GM11168 (cell line): ENCODE measurements around the gene KIAA1217.
"Not testable (repeated sequence)": the region's sequence is repeated elsewhere in the genome, so short reads cannot be mapped to it uniquely, and the experiment has no call there.

Experiments
- in situ Hi-C: fragments of 300-500 bp; cut with MboI; formaldehyde crosslinking; loops from one replicate; pipeline ENCODE4 v1.12.0; 2022; ENCODE audit warnings: low sequenced_read_pairs; ENCODE audit not compliant: unreplicated experiment

Gene KIAA1217

GRCh38 chr10:24428410-24428782 lies 219.5 kb downstream of the KIAA1217 start:
- in situ Hi-C loops = no loop called here

- in situ Hi-C loops = no loop called here
These were observed 221.7 kb downstream of the KIAA1217 start for GRCh38 chr10:24430591-24430990.

GRCh38 chr10:24432478-24433416 lies 223.8 kb downstream of the KIAA1217 start:
- in situ Hi-C loops = no loop called here

GRCh38 chr10:24433705-24434104 lies 224.8 kb downstream of the KIAA1217 start:
- in situ Hi-C loops = no loop called here

- in situ Hi-C loops = no loop called here
These were observed 226.0 kb downstream of the KIAA1217 start for GRCh38 chr10:24434961-24435360.

- in situ Hi-C loops = no loop called here
These were observed 226.4 kb downstream of the KIAA1217 start for GRCh38 chr10:24435374-24435773.

GRCh38 chr10:24437302-24437701 lies 228.4 kb downstream of the KIAA1217 start:
- in situ Hi-C loops = no loop called here

GRCh38 chr10:24438800-24439199 lies 229.9 kb downstream of the KIAA1217 start:
- in situ Hi-C loops = no loop called here

GRCh38 chr10:24439935-24440334 lies 231.0 kb downstream of the KIAA1217 start:
- in situ Hi-C loops = no loop called here

GRCh38 chr10:24440817-24441797 lies 232.2 kb downstream of the KIAA1217 start:
- in situ Hi-C loops = no loop called here

- in situ Hi-C loops = no loop called here
These were observed 233.3 kb downstream of the KIAA1217 start for GRCh38 chr10:24442234-24442633.

- in situ Hi-C loops = not testable (repeated sequence)
These were observed 233.8 kb downstream of the KIAA1217 start for GRCh38 chr10:24442641-24443174.

- in situ Hi-C loops = no loop called here
These were observed 235.4 kb downstream of the KIAA1217 start for GRCh38 chr10:24444337-24444736.

- in situ Hi-C loops = not testable (repeated sequence)
These were observed 237.0 kb downstream of the KIAA1217 start for GRCh38 chr10:24445958-24446357.

- in situ Hi-C loops = no loop called here
These were observed 237.8 kb downstream of the KIAA1217 start for GRCh38 chr10:24446739-24447138.

GRCh38 chr10:24448351-24448999 lies 239.5 kb downstream of the KIAA1217 start:
- in situ Hi-C loops = no loop called here

GRCh38 chr10:24449321-24449740 lies 240.4 kb downstream of the KIAA1217 start:
- in situ Hi-C loops = no loop called here

- in situ Hi-C loops = no loop called here
These were observed 240.9 kb downstream of the KIAA1217 start for GRCh38 chr10:24449769-24450310.

- in situ Hi-C loops = no loop called here
These were observed 242.4 kb downstream of the KIAA1217 start for GRCh38 chr10:24451325-24451820.

- in situ Hi-C loops = no loop called here
These were observed 243.1 kb downstream of the KIAA1217 start for GRCh38 chr10:24452030-24452429.
